ENCODE data around the gene RBBP8NL. TPM values are rescaled to one million over a fixed set of nuclear protein-coding genes. Genes with fewer than 3 reads are reported as not detected.
"Not testable (repeated sequence)": the region's sequence is repeated elsewhere in the genome, so short reads cannot be mapped to it uniquely, and the experiment has no call there.

The RBBP8NL gene
- total and polyA plus RNA-seq, 4 donors: not detected

GRCh38 chr20:62378215-62378614 is 49.1 kb downstream of the RBBP8NL start:
- Histone ChIP-seq H3K27ac (ENCODE audit: low read depth, low read length) (peak overlapping the region; percentile 25), H3K4me3 (ENCODE audit: low read depth, low read length) (no peak overlapping the region), H3K36me3 (ENCODE audit: control insufficient read depth, insufficient read depth, low read length) (peaks cover 32% of the 10 kb centered on the region), H3K9me3 (ENCODE audit: control insufficient read depth, insufficient read depth, low read length) (no peaks in the 10 kb centered on the region), H3K27me3 (ENCODE audit: control insufficient read depth, insufficient read depth, low read length) (no peaks in the 10 kb centered on the region), H3K4me1 (ENCODE audit: control insufficient read depth, insufficient read depth, low read length) (peaks cover 71% of the 10 kb centered on the region)
- DNase-seq (ENCODE audit: low read depth in 4 of 6, low spot score in 6 of 6): no peak
- 60% methylated on average over 22 of the region's 22 CpGs for WGBS (ENCODE audit: insufficient coverage)

GRCh38 chr20:62377615-62378178 is 49.6 kb downstream of the RBBP8NL start:
- no peaks in the 10 kb centered on the region for H3K9me3 ChIP-seq (ENCODE audit: control insufficient read depth, insufficient read depth, low read length)
- DNase-seq (ENCODE audit: low read depth in 4 of 6, low spot score in 6 of 6): peak in 3 of 6 donors; percentile 68 to 89 (median 82)
- H3K4me3 ChIP-seq (ENCODE audit: low read depth, low read length): no peak overlapping the region
- peaks cover 71% of the 10 kb centered on the region for H3K4me1 ChIP-seq (ENCODE audit: control insufficient read depth, insufficient read depth, low read length)
- H3K27me3 ChIP-seq (ENCODE audit: control insufficient read depth, insufficient read depth, low read length): no peaks in the 10 kb centered on the region
- WGBS (ENCODE audit: insufficient coverage): 40% methylated on average over 15 of the region's 15 CpGs
- peak overlapping the region; percentile 61 for H3K27ac ChIP-seq (ENCODE audit: low read depth, low read length)
- H3K36me3 ChIP-seq (ENCODE audit: control insufficient read depth, insufficient read depth, low read length): peaks cover 32% of the 10 kb centered on the region

GRCh38 chr20:62377064-62377461 is 50.3 kb downstream of the RBBP8NL start:
- Histone ChIP-seq H3K9me3 (ENCODE audit: control insufficient read depth, insufficient read depth, low read length) (no peaks in the 10 kb centered on the region), H3K4me3 (ENCODE audit: low read depth, low read length) (no peak overlapping the region), H3K27ac (ENCODE audit: low read depth, low read length) (peak overlapping the region; percentile 61), H3K36me3 (ENCODE audit: control insufficient read depth, insufficient read depth, low read length) (peaks cover 26% of the 10 kb centered on the region), H3K4me1 (ENCODE audit: control insufficient read depth, insufficient read depth, low read length) (peaks cover 66% of the 10 kb centered on the region), H3K27me3 (ENCODE audit: control insufficient read depth, insufficient read depth, low read length) (no peaks in the 10 kb centered on the region)
- no peak for DNase-seq (ENCODE audit: low read depth in 4 of 6, low spot score in 6 of 6)
- WGBS (ENCODE audit: insufficient coverage): 68% methylated on average over 12 of the region's 17 CpGs

- H3K36me3 ChIP-seq (ENCODE audit: control insufficient read depth, insufficient read depth, low read length): peaks cover 19% of the 10 kb centered on the region
- H3K4me1 ChIP-seq (ENCODE audit: control insufficient read depth, insufficient read depth, low read length): peaks cover 66% of the 10 kb centered on the region
- no peaks in the 10 kb centered on the region for H3K9me3 ChIP-seq (ENCODE audit: control insufficient read depth, insufficient read depth, low read length)
- DNase-seq (ENCODE audit: low read depth in 4 of 6, low spot score in 6 of 6): peak in 1 of 6 donors; percentile 62
- H3K27ac ChIP-seq (ENCODE audit: low read depth, low read length): peak overlapping the region; percentile 61
- no peak overlapping the region for H3K4me3 ChIP-seq (ENCODE audit: low read depth, low read length)
- no peaks in the 10 kb centered on the region for H3K27me3 ChIP-seq (ENCODE audit: control insufficient read depth, insufficient read depth, low read length)
- 53% methylated on average over 22 of the region's 26 CpGs for WGBS (ENCODE audit: insufficient coverage)
These were observed 51.0 kb downstream of the RBBP8NL start for GRCh38 chr20:62376112-62377063.

- DNase-seq (ENCODE audit: low read depth in 4 of 6, low spot score in 6 of 6): no peak
- 54% methylated on average over 21 of the region's 24 CpGs for WGBS (ENCODE audit: insufficient coverage)
- Histone ChIP-seq H3K4me1 (ENCODE audit: control insufficient read depth, insufficient read depth, low read length) (peaks cover 69% of the 10 kb centered on the region), H3K36me3 (ENCODE audit: control insufficient read depth, insufficient read depth, low read length) (peaks cover 17% of the 10 kb centered on the region), H3K27ac (ENCODE audit: low read depth, low read length) (no peak overlapping the region), H3K4me3 (ENCODE audit: low read depth, low read length) (no peak overlapping the region), H3K9me3 (ENCODE audit: control insufficient read depth, insufficient read depth, low read length) (no peaks in the 10 kb centered on the region), H3K27me3 (ENCODE audit: control insufficient read depth, insufficient read depth, low read length) (no peaks in the 10 kb centered on the region)
These were observed 52.8 kb downstream of the RBBP8NL start for GRCh38 chr20:62374331-62375152.

GRCh38 chr20:62373631-62374179 is 53.6 kb downstream of the RBBP8NL start:
- DNase-seq (ENCODE audit: low read depth in 4 of 6, low spot score in 6 of 6); H3K27me3 ChIP-seq (ENCODE audit: control insufficient read depth, insufficient read depth, low read length); H3K9me3 ChIP-seq (ENCODE audit: control insufficient read depth, insufficient read depth, low read length); H3K27ac ChIP-seq (ENCODE audit: low read depth, low read length); H3K4me3 ChIP-seq (ENCODE audit: low read depth, low read length): not testable (repeated sequence)
- Histone ChIP-seq H3K36me3 (ENCODE audit: control insufficient read depth, insufficient read depth, low read length) (peaks cover 17% of the 10 kb centered on the region), H3K4me1 (ENCODE audit: control insufficient read depth, insufficient read depth, low read length) (peaks cover 76% of the 10 kb centered on the region)
- WGBS (ENCODE audit: insufficient coverage): 88% methylated on average over 25 of the region's 40 CpGs

- WGBS (ENCODE audit: insufficient coverage): 84% methylated on average over 26 of the region's 29 CpGs
These were observed 55.0 kb downstream of the RBBP8NL start for GRCh38 chr20:62372042-62372993.

GRCh38 chr20:62371588-62372041 is 55.7 kb downstream of the RBBP8NL start:
- Histone ChIP-seq H3K4me3 (ENCODE audit: low read depth, low read length) (no peak overlapping the region), H3K36me3 (ENCODE audit: control insufficient read depth, insufficient read depth, low read length) (peaks cover 4% of the 10 kb centered on the region), H3K9me3 (ENCODE audit: control insufficient read depth, insufficient read depth, low read length) (no peaks in the 10 kb centered on the region), H3K4me1 (ENCODE audit: control insufficient read depth, insufficient read depth, low read length) (peaks cover 71% of the 10 kb centered on the region), H3K27ac (ENCODE audit: low read depth, low read length) (no peak overlapping the region), H3K27me3 (ENCODE audit: control insufficient read depth, insufficient read depth, low read length) (peaks cover 5% of the 10 kb centered on the region)
- 91% methylated on average over 6 of the region's 8 CpGs for WGBS (ENCODE audit: insufficient coverage)
- no peak for DNase-seq (ENCODE audit: low read depth in 4 of 6, low spot score in 6 of 6)

More at GRCh38 chr20:62372042-62372993, 55.0 kb downstream of the RBBP8NL start:
- no peak overlapping the region for H3K4me3 ChIP-seq (ENCODE audit: low read depth, low read length)
- DNase-seq (ENCODE audit: low read depth in 4 of 6, low spot score in 6 of 6): no peak
- H3K9me3 ChIP-seq (ENCODE audit: control insufficient read depth, insufficient read depth, low read length): no peaks in the 10 kb centered on the region
- H3K27me3 ChIP-seq (ENCODE audit: control insufficient read depth, insufficient read depth, low read length): peaks cover 5% of the 10 kb centered on the region
- H3K27ac ChIP-seq (ENCODE audit: low read depth, low read length): no peak overlapping the region
- H3K4me1 ChIP-seq (ENCODE audit: control insufficient read depth, insufficient read depth, low read length): peaks cover 76% of the 10 kb centered on the region
- peaks cover 6% of the 10 kb centered on the region for H3K36me3 ChIP-seq (ENCODE audit: control insufficient read depth, insufficient read depth, low read length)
